Pulmonary artery endothelial cell (primary cell): ENCODE measurements around the gene MYADML2. TPM values are rescaled to one million over a fixed set of nuclear protein-coding genes. Genes with fewer than 3 reads are reported as not detected.

Source experiments
- DNase-seq: peaks from one replicate; pipeline ENCODE4 v3.0.0-alpha.2; 2011; ENCODE audit warnings: low read depth, low spot score
- total RNA-seq: library from RNA; depleted of rRNA; stranded (reverse); fragments of >200 nt; gene quantifications from 2 replicates; pipeline ENCODE4 v1.2.3, GENCODE V29; 2014

The MYADML2 gene
- total RNA-seq, 1 donor from 2014 or later = not detected

DNA sequence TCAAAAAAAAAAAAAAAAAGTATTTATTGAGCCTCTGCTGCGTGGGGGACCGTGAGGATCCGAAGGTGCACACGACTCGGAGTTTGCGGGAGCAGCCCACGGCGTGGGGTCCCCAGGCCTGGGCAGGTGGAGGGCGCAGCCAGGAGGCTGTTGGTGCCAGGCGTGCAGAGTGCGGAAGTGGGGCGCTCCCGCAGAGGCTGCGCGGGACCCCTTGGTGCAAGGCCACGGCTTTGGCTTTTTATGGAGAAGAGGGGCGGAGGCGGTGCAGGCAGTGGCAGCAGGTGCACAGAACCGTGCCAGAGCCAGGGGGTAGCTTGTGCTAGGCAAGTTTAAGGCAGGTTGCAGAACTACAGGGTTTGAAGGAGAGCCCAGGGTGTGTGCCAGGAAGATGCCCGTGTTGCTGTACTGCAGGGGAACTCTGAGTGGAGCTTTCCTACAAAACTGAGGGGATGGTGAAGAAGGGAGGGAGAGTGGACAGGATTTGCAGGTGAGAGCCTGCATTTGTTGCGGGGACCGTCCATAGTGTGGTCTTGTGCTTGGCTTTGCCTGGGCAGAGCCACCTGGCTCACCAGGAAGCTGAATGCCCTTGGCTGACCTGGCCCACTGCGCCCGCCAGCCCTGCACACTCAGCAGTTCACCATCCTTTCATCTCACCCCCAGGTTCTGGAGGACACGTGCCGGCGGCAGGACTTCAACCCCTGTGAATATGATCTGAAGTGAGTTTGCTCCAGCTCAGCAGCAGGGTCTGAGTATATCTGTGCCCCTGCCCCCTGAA lies 31.7 kb upstream of the MYADML2 start:
- DNase-seq = no peak

DNA sequence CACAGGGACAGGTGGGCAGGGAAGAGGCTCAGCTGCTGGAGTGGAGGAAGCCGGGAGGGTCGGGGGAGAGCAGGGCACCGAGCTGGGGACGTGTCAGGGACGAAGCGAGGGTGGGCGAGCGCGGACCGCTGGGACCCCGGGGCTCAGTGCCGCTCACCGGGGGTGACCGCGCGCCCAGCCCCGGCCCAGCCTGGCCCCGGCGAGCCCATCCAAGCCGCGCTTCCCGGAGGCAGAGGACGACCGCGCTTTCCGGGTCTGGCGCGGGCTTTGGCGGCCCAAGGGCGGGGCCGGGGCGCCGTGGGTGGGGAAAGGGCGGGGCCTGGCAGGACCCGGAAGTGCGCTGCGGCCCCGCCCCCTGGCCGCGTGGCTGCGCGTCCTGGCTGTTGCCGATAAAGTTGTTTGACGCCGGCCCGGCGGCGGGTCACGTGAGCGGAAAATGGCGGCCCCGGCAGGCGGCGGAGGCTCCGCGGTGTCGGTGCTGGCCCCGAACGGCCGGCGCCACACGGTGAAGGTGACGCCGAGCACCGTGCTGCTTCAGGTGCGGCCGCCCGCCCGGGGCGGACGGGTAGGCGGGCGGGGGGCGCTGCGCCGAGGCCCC lies 30.3 kb upstream of the MYADML2 start, which contains the start of gene ASPSCR1:
Gene ASPSCR1 (plus strand): TSS at position 419 of the 598 bp plus-strand sequence. CDS start 18 bp downstream, at position 437.
- DNase-seq = peak; percentile 76

DNA sequence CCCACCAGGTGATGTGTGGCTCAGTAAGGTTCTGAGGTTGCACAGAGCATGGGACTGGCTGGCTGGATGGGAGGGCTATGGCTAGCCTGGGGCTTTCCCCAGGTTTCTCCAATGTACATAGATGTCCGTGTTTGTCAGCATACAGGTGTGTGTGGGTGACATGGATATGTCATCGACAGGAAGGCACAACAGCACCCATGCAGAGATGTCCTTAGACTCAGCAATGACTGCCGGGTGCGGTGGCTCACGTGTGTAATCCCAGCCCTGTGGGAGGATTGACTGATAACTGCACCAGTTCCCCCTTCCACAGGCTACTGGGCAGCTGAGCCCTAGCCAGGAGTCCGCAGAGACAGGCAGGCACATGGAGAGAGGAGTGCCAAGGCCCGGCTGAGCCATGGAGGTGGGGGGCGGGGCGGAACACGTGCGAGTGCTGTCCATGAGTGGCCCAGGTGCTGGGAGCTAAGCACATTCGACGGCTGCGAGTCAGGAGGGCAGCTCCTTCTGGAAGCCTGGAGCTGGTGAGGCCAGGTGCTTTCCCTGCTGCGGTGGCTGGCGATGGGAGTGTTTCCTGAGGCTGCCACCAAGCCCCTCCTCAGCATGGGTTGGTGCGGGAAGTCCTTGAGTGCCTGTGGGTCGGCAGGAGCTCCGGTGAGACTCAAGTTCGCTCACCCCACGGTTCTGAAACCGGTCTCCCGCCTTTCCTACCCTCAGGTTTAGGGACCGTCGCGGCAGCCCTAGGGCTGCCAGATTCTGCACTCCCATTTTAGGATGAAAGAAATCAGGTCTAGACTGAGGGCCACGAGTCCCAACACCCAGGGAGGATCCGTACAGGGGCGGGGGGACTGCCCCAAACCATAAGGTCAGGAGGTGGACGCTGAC lies 29.5 kb upstream of the MYADML2 start:
- no peak for DNase-seq

DNA sequence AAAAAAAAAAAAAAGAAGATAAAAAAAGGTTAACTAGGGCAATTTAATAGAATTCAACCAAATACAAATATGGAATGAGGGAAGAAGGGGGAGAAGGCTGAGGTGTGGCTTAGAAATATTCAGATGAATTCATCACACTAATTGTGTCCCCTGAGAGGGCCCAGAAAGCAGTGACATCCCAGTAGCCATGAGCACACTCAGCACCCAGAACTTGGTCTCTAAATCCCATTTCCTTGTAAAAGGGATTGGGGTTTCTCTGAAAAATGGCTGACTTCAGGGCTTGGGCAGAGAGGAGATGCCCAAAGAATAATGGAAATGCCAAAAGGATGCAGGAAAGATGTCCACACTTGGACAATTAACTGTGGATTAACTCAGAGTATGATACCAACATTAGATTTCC lies 26.4 kb upstream of the MYADML2 start:
- no peak for DNase-seq

- DNase-seq = no peak
Measured at GRCh38 chr17:81968850-81969812, 22.1 kb upstream of the MYADML2 start.

DNA sequence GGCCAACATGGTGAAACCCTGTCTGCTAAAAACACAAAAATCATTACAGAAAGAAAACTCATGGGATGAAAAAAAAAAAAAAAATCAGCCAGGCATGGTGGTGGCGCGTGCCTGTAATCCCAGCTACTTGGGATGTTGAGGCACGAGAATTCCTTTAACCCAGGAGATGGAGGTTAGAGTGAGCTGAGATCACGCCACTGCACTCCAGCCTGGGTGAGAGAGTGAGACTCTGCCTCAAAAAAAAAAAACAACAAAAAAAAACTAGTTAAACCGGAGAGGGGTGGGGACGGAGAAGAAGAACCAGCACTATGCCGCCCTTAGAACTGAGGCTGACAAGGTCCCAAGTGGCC lies 21.3 kb upstream of the MYADML2 start:
- no peak for DNase-seq

DNA sequence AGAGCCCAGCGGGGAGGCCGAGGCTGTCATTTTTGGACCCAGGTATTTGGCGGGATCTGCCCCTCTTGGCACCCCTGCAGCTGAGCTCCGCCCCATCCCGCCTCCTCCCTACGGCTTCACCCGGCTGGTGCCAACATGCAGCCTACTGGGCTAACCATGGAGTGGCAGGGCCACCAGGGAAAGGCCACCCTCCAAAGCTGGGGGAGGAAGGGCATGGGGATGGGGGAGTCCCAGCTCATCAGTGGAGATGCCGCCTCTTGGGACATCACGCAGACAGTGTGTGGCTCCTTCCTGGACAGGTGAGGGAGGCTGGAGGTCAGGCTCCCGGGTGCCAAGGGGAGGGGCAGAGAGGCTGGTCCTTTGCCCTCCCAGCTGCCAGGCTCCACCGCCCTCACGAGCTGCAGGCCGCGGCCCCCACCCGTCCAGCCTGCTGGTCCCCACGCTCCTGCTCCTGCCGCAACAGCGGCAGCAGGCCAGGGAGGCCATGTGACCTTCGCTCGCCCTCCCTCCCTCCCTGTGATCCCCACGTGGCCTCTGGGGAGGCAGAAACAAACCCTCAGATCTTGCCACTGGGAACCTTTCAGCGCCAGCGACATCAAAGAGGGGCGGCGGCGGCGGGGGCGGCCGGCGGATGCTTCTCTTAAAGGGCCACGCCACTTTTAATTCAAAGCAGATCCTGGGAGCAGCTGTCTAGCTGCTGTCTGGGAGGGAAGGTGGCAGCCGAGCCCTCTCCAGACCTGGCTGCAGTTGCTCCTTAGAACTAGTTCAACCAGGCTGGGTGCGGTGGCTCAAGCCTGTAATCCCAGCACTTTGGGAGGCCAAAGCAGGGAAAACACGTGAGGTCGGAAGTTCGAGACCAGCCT lies 20.7 kb upstream of the MYADML2 start:
- no peak for DNase-seq

- DNase-seq = no peak
Measured at GRCh38 chr17:81967244-81967532, 20.2 kb upstream of the MYADML2 start.

GRCh38 chr17:81966343-81967243 lies 19.6 kb upstream of the MYADML2 start:
- no peak for DNase-seq

DNA sequence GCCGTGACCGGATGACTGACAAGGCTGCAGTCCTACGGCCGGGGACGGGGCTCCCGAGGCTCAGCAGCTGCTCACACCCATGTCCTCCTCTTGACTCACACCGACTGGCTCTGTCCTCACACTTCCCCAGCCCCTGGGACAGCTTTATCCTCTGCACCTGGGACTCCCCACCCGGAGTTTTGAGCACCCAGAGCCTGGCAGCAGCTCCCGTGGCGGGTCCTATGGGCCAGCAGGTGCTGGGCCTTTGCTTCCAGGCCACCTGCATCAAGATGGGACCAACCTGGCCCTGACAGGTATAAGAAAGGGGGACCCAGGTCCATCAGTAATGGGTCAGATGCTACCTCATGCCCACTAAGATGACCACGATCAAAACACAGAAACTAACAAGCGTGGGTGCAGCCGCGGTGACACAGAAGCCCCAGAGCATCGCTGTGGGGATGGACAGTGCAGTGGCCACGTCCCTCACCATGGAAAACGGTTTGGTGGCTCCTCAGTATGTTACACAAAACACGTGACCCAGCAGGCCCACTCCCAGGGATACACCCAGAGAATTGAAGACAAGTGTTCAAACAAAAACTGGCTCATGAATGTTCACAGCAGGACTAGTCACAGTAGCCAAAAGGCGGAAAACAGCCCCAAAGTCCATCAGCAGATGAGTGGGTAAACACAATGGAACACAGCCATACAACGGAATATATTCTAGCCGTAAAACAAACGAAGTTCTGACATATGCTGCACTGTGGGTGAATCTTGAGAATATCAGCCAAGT lies 17.2 kb upstream of the MYADML2 start:
- no peak for DNase-seq

DNA sequence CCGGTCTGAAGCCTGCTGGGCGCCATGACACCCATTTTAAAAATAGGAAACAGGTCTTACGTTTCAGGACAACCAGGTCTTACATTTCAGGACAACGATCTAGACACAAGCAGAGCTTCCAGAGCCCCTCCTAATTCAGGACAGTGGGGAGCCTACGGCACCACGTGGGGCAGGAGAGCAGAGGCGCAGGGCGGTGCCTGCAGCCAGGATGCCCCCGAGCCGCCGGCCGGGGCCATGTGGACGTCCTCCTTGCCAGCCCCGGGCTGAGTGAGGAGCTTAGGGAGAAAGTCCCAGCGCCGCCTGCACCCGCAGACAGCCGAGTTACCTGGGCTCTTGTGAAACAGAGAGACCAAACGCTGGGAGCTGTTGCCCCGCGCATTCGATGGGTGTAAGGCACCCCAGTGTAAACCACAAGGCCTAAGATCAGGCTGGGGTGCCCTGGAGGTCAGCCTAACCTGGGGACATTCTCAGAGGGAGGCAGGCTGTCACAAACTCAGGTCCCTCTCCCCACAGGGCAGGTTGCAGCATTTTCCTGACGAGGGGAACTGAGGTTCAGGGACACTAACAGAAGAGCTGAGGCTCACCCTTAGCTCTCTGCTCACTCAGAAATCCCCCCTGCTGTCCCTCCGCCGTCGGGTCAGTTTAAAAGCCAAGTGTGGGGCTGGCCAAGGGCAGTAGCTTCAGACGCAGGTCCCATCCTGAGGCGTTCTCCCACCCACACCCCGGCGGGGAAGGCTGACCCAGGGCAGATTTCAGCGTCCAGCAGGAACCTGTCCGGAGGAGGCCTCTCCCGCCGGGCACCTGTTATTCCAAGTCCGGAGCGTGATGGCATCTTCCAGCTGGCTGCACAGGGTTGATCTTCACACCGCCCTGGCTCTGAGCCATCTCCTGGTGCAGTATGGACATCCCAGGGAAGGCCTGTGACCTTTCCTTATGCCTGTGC lies 15.7 kb upstream of the MYADML2 start:
- no peak for DNase-seq

GRCh38 chr17:81961521-81962498 lies 14.8 kb upstream of the MYADML2 start:
- no peak for DNase-seq

GRCh38 chr17:81961087-81961511 lies 14.1 kb upstream of the MYADML2 start, which contains the start of gene NOTUM:
NOTUM (minus strand) TSS chr17:81961187; CDS start chr17:81960909, 278 bp downstream.
- DNase-seq = no peak

GRCh38 chr17:81960130-81960958 lies 13.3 kb upstream of the MYADML2 start:
- DNase-seq = no peak
